OCI-M2 (cell line): ENCODE measurements around the gene NRAS.

Experiments used
- DNase-seq: peaks from one replicate; lab custom pipeline; 2025; ENCODE audit not compliant: unreplicated experiment; lab: John Stamatoyannopoulos, UW

The NRAS gene

GRCh38 chr1:114728553-114728952 is 12.0 kb upstream of the NRAS start:
- no peak for DNase-seq

- no peak for DNase-seq
These were observed 8.7 kb upstream of the NRAS start for GRCh38 chr1:114725230-114725629.

GRCh38 chr1:114723915-114724314 is 7.3 kb upstream of the NRAS start:
- no peak for DNase-seq

- no peak for DNase-seq
These were observed 6.9 kb upstream of the NRAS start for GRCh38 chr1:114723457-114723856.

GRCh38 chr1:114720492-114720891 is 3.9 kb upstream of the NRAS start:
- DNase-seq, result no peak

GRCh38 chr1:114719424-114719787 is 2.8 kb upstream of the NRAS start:
- DNase-seq, result no peak

- DNase-seq, result no peak
These were observed 2.3 kb upstream of the NRAS start for GRCh38 chr1:114718661-114719423.

GRCh38 chr1:114715952-114716303 is 643 bp downstream of the NRAS start:
- DNase-seq, result no peak

GRCh38 chr1:114712977-114713376 is 3.6 kb downstream of the NRAS start:
- DNase-seq, result no peak

GRCh38 chr1:114710360-114710759 is 6.2 kb downstream of the NRAS start:
- no peak for DNase-seq

GRCh38 chr1:114707604-114708003 is 9.0 kb downstream of the NRAS start:
- no peak for DNase-seq

- DNase-seq, result no peak
These were observed 13.3 kb downstream of the NRAS start for GRCh38 chr1:114703242-114703641.

- DNase-seq, result no peak
These were observed 13.8 kb downstream of the NRAS start for GRCh38 chr1:114702737-114703136.

- DNase-seq, result no peak
These were observed 14.6 kb downstream of the NRAS start for GRCh38 chr1:114701931-114702330.

- no peak for DNase-seq
These were observed 16.5 kb downstream of the NRAS start for GRCh38 chr1:114700036-114700600.

- DNase-seq, result no peak
These were observed 19.8 kb downstream of the NRAS start for GRCh38 chr1:114696810-114697209.

GRCh38 chr1:114695430-114696058 is 21.0 kb downstream of the NRAS start, which contains the start of gene AMPD1:
TSS of gene AMPD1 (minus strand) at chr1:114695546. CDS start at chr1:114695471, 75 bp downstream.
- DNase-seq, result no peak

GRCh38 chr1:114694540-114695310 is 21.8 kb downstream of the NRAS start:
- no peak for DNase-seq

GRCh38 chr1:114692947-114693346 is 23.6 kb downstream of the NRAS start:
- no peak for DNase-seq

GRCh38 chr1:114691061-114691460 is 25.5 kb downstream of the NRAS start:
- no peak for DNase-seq

GRCh38 chr1:114690148-114690547 is 26.4 kb downstream of the NRAS start:
- no peak for DNase-seq

- no peak for DNase-seq
These were observed 28.0 kb downstream of the NRAS start for GRCh38 chr1:114688526-114688925.
